Measurements from ENCODE around the gene ASCC3. TPM values are rescaled to one million over a fixed set of nuclear protein-coding genes. Genes with fewer than 3 reads are reported as not detected.
A peak's percentile ranks its signal among the peaks of the same experiment; 100 is the strongest.

The ASCC3 gene
- total RNA-seq, 6 experiments from 2014 or later = 96.1 to 101 (median 97.8) TPM

GRCh38 chr6:100790084-100790483 is 91.0 kb downstream of the ASCC3 start:
- Mint-ChIP-seq H3K36me3 (ENCODE audit: low read depth) (peaks cover 30% of the 10 kb centered on the region), H3K4me3 (no peak overlapping the region), H3K9me3 (no peaks in the 10 kb centered on the region), H3K27me3 (ENCODE audit: insufficient read depth) (no peaks in the 10 kb centered on the region), H3K27ac (no peak overlapping the region), H3K4me1 (ENCODE audit: low read depth) (peaks cover 3% of the 10 kb centered on the region)
- TF ChIP-seq CTCF (IDR thresholded peaks at IDR 0.05) = no peak
- DNase-seq = no peak

- no peaks in the 10 kb centered on the region for H3K9me3 Mint-ChIP-seq
- H3K27ac Mint-ChIP-seq = no peak overlapping the region
- no peaks in the 10 kb centered on the region for H3K27me3 Mint-ChIP-seq (ENCODE audit: insufficient read depth)
- no peaks in the 10 kb centered on the region for H3K4me1 Mint-ChIP-seq (ENCODE audit: low read depth)
- no peak overlapping the region for H3K4me3 Mint-ChIP-seq
- TF ChIP-seq CTCF (IDR thresholded peaks at IDR 0.05) = no peak
- DNase-seq = no peak
- peaks cover 17% of the 10 kb centered on the region for H3K36me3 Mint-ChIP-seq (ENCODE audit: low read depth)
These were observed 95.1 kb downstream of the ASCC3 start for GRCh38 chr6:100785982-100786381.

GRCh38 chr6:100780648-100781047 is 100.5 kb downstream of the ASCC3 start:
- DNase-seq = no peak
- Mint-ChIP-seq H3K4me3 (no peak overlapping the region), H3K9me3 (no peaks in the 10 kb centered on the region), H3K36me3 (ENCODE audit: low read depth) (peaks cover 9% of the 10 kb centered on the region; the same call in 1 of the 2 replicates), H3K4me1 (ENCODE audit: low read depth) (peaks cover 6% of the 10 kb centered on the region), H3K27ac (no peak overlapping the region), H3K27me3 (ENCODE audit: insufficient read depth) (no peaks in the 10 kb centered on the region)
- TF ChIP-seq CTCF (IDR thresholded peaks at IDR 0.05) = no peak

- TF ChIP-seq CTCF (IDR thresholded peaks at IDR 0.05) = peak; percentile 56
- H3K36me3 Mint-ChIP-seq (ENCODE audit: low read depth) = peaks cover 4% of the 10 kb centered on the region; the same call in 1 of the 2 replicates
- H3K27me3 Mint-ChIP-seq (ENCODE audit: insufficient read depth) = peaks cover 2% of the 10 kb centered on the region; the same call in 1 of the 2 replicates
- no peaks in the 10 kb centered on the region for H3K9me3 Mint-ChIP-seq
- H3K4me1 Mint-ChIP-seq (ENCODE audit: low read depth) = peaks cover 22% of the 10 kb centered on the region
- H3K27ac Mint-ChIP-seq = no peak overlapping the region
- H3K4me3 Mint-ChIP-seq = no peak overlapping the region
- no peak for DNase-seq
These were observed 105.5 kb downstream of the ASCC3 start for GRCh38 chr6:100775667-100776066.

GRCh38 chr6:100774681-100775080 is 106.4 kb downstream of the ASCC3 start:
- no peak for DNase-seq
- peaks cover 2% of the 10 kb centered on the region; the same call in 1 of the 2 replicates for H3K27me3 Mint-ChIP-seq (ENCODE audit: insufficient read depth)
- peak overlapping the region; percentile 63 for H3K27ac Mint-ChIP-seq
- H3K4me3 Mint-ChIP-seq = no peak overlapping the region
- H3K9me3 Mint-ChIP-seq = no peaks in the 10 kb centered on the region
- H3K4me1 Mint-ChIP-seq (ENCODE audit: low read depth) = peaks cover 22% of the 10 kb centered on the region
- TF ChIP-seq CTCF (IDR thresholded peaks at IDR 0.05) = no peak
- peaks cover 4% of the 10 kb centered on the region; the same call in 1 of the 2 replicates for H3K36me3 Mint-ChIP-seq (ENCODE audit: low read depth)
